Adrenal gland (tissue), 5 donors: ENCODE measurements around the gene DEPDC4.

Source experiments
- CTCF ChIP-seq, 6 experiments: fragments of 450-650 bp in 4 of 6; fragments of 200-600 bp in 2 of 6; sonication (generic) in 1 of 6; IDR thresholded peaks; 1 replicate in 5 of 6; 2 replicates in 1 of 6; pipeline versions ENCODE4 v1.5.1 to v1.8.0; 2016 to 2021; ENCODE audit warnings: antibody characterized with exemption in 6 of 6, mild to moderate bottlenecking in 2 of 6, moderate library complexity in 1 of 6
- POLR2A ChIP-seq, 2 donors: fragments of 450-650 bp; IDR thresholded peaks; one replicate each; pipeline ENCODE4 v1.6.1; 2017; ENCODE audit warnings: antibody characterized with exemption in 2 of 2, mild to moderate bottlenecking in 2 of 2, moderate library complexity in 1 of 2
- donor health status: DM: no; HTN: no; CAD: no.

DNA sequence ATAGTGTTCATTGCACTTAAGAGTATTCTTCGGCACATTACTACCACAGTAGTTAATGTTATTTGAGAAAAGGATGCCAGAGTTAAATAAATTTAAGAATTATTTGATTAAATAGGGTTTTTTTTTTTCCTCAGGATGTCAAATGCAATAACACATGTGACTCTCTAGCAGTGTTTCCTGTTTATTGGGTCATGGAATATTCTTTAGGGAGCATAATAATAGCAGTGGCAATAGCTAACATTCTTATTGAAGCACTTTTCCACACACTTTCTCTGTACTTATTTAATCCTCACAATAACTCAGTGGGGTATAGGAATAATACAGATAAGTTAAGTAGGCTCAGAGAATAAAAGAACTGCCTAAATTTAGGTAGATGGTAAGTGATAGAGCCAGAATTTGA is 44.4 kb upstream of the DEPDC4 start:
- no peak for TF ChIP-seq CTCF (IDR thresholded peaks at IDR 0.05)
- TF ChIP-seq POLR2A (IDR thresholded peaks at IDR 0.05): no peak
